Measurements from ENCODE around the gene PSMB10. TPM values are rescaled to one million over a fixed set of nuclear protein-coding genes. Genes with fewer than 3 reads are reported as not detected.

The PSMB10 gene
- total RNA-seq, 2 donors from 2014 or later, result 16.2 to 26.7 TPM

GRCh38 chr16:67923414-67924116 is 13.1 kb downstream of the PSMB10 start:
- Histone ChIP-seq H3K9me3 (no peaks in the 10 kb centered on the region), H3K4me1 (peaks cover 50% of the 10 kb centered on the region), H3K27me3 (no peaks in the 10 kb centered on the region), H3K36me3 (replicated peaks in 1 of 2; ENCODE audit: insufficient read depth in 1 of 2, low read depth in 2 of 2) (no peaks in the 10 kb centered on the region), H3K4me3 (no peak overlapping the region), H3K27ac (peak overlapping the region; percentile 9 to 84 (median 44))
- 33 to 56% methylated on average over 8 to 10 of the region's 10 CpGs for WGBS, 2 donors
- intact Hi-C loops (cut with DNase I), result loop anchor here (5.0 kb wide), 1 partner anchor 41 kb away; the partner anchor contains the start of gene NRN1L
- TF ChIP-seq, protein P1, sequence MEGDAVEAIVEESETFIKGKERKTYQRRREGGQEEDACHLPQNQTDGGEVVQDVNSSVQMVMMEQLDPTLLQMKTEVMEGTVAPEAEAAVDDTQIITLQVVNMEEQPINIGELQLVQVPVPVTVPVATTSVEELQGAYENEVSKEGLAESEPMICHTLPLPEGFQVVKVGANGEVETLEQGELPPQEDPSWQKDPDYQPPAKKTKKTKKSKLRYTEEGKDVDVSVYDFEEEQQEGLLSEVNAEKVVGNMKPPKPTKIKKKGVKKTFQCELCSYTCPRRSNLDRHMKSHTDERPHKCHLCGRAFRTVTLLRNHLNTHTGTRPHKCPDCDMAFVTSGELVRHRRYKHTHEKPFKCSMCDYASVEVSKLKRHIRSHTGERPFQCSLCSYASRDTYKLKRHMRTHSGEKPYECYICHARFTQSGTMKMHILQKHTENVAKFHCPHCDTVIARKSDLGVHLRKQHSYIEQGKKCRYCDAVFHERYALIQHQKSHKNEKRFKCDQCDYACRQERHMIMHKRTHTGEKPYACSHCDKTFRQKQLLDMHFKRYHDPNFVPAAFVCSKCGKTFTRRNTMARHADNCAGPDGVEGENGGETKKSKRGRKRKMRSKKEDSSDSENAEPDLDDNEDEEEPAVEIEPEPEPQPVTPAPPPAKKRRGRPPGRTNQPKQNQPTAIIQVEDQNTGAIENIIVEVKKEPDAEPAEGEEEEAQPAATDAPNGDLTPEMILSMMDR (IDR thresholded peaks at IDR 0.05), result no peak
- peak in 1 of 3 donors; percentile 14 for TF ChIP-seq POLR2A (IDR thresholded peaks at IDR 0.05)
- DNase-seq (peak; percentile 48 to 76 (median 66)), ATAC-seq (no peak)

DNA sequence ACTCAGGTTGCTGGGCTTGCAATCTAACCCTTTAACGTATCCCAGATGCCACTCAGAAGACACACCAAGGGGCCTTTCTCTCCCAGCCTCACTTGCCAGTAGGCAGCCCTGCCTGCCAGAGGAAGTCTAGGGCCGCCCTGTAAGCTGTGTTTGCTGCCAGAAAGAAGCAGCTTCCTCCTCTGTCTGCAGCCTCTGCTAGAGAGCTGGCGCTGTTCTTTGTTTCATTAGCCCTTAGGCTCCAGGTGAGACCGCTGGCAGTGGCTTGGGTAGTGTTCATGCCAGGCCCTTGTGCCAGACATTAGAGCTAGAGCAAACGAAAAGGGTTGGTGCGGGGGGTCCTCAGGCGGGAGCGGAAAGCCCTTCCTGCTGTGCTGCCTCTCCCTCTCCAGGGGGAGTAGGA is 13.9 kb downstream of the PSMB10 start:
- H3K27ac ChIP-seq, result peak overlapping the region in 2 of 4 donors; percentile 48 to 84

DNA sequence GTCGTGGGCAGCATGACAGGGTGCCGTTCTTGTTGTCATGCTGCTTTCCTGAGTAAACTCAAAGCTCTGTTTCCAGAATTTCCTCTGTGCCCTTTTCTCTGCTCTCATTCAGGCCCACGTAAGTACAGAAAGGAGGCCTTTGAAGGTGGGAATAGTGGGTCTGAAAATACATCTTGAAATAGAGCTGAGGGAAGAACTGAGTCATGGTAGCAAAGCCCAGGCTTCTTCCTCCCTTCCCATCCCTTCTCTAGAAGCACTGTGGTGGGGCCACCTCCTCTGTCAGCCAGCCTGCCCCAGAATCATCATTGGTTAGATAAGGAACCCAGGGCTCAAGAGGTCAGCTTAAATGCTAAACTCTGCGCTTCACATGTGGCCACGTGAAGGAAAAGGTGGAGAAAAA is 14.4 kb downstream of the PSMB10 start:
- H3K4me1 ChIP-seq, result peaks cover 51% of the 10 kb centered on the region
- no peaks in the 10 kb centered on the region for H3K9me3 ChIP-seq
- TF ChIP-seq, protein P1 (IDR thresholded peaks at IDR 0.05), result no peak
- no peak for TF ChIP-seq POLR2A (IDR thresholded peaks at IDR 0.05)
- no peak overlapping the region for H3K4me3 ChIP-seq
- DNase-seq, result no peak
- H3K27me3 ChIP-seq, result no peaks in the 10 kb centered on the region
- H3K27ac ChIP-seq, result peak overlapping the region in 2 of 4 donors; percentile 48 to 84
- intact Hi-C loops (cut with DNase I), result loop anchor here (5.0 kb wide), 1 partner anchor 40 kb away; the partner anchor contains the start of gene NRN1L
- H3K36me3 ChIP-seq (replicated peaks in 1 of 2; ENCODE audit: insufficient read depth in 1 of 2, low read depth in 2 of 2), result no peaks in the 10 kb centered on the region
- 50 to 72% methylated on average over 5 of the region's 5 CpGs for WGBS, 2 donors
- ATAC-seq, result no peak

More for the DNA sequence above, 13.9 kb downstream of the PSMB10 start:
- Histone ChIP-seq H3K27me3 (no peaks in the 10 kb centered on the region), H3K4me1 (peaks cover 46% of the 10 kb centered on the region), H3K9me3 (no peaks in the 10 kb centered on the region), H3K4me3 (no peak overlapping the region), H3K36me3 (replicated peaks in 1 of 2; ENCODE audit: insufficient read depth in 1 of 2, low read depth in 2 of 2) (no peaks in the 10 kb centered on the region)
- ATAC-seq (no peak), DNase-seq (peak in 1 of 4 donors; percentile 37)
- 68 to 70% methylated on average over 6 to 8 of the region's 8 CpGs for WGBS, 2 donors
- TF ChIP-seq, protein P1 (IDR thresholded peaks at IDR 0.05), result no peak
- no peak for TF ChIP-seq POLR2A (IDR thresholded peaks at IDR 0.05)
- intact Hi-C loops (cut with DNase I), result loop anchor here (5.0 kb wide), 1 partner anchor 40 kb away; the partner anchor contains the start of gene NRN1L

- no peak for ATAC-seq
- Histone ChIP-seq H3K36me3 (replicated peaks in 1 of 2; ENCODE audit: insufficient read depth in 1 of 2, low read depth in 2 of 2) (no peaks in the 10 kb centered on the region), H3K27ac (no peak overlapping the region), H3K27me3 (no peaks in the 10 kb centered on the region), H3K4me3 (no peak overlapping the region), H3K9me3 (no peaks in the 10 kb centered on the region), H3K4me1 (peaks cover 48% of the 10 kb centered on the region)
- DNase-seq, result no peak
- WGBS, 2 donors, result 82 to 90% methylated on average over 5 to 6 of the region's 6 CpGs
- intact Hi-C loops (cut with DNase I), result loop anchor here (5.0 kb wide), 1 partner anchor 37 kb away; the partner anchor contains the start of gene NRN1L
- TF ChIP-seq, protein P1 (IDR thresholded peaks at IDR 0.05), result no peak
- no peak for TF ChIP-seq POLR2A (IDR thresholded peaks at IDR 0.05)
Observed at GRCh38 chr16:67919622-67920221, 16.9 kb downstream of the PSMB10 start.

All from body of pancreas (tissue), 4 donors.